NT2/D1 (cell line): ENCODE results near the gene NFASC.

Source experiments
- YY1 ChIP-seq: IDR thresholded peaks from 2 replicates; pipeline ENCODE4 v1.6.1; 2011; ENCODE audit not compliant: insufficient read length, insufficient read depth
- ZNF274 ChIP-seq: IDR thresholded peaks from 2 replicates; pipeline ENCODE4 v1.6.1; 2011; ENCODE audit warnings: mild to moderate bottlenecking, low read depth, low read length

GRCh38 chr1:205061227-205061626 is 190.6 kb downstream of the NFASC start:
- TF ChIP-seq YY1 (no peak), ZNF274 (no peak)
